OCI-LY3 (cell line): ENCODE measurements around the gene SPON2.

Experiments
- CTCF ChIP-seq: fragments of 200-600, 300-600 bp; sonication (generic); IDR thresholded peaks from 2 replicates; pipeline ENCODE4 v1.5.1; 2014; ENCODE audit warnings: antibody characterized with exemption, low read length, low read depth
- EZH2phosphoT487 ChIP-seq: fragments of 200-600 bp; shearing (Covaris generic); IDR thresholded peaks from 2 replicates; pipeline ENCODE4 v1.6.1; 2018; ENCODE audit warnings: antibody characterized with exemption, mixed run types, low read depth

- TF ChIP-seq CTCF (no peak), EZH2phosphoT487 (no peak)
These were observed 27.4 kb upstream of the SPON2 start for GRCh38 chr4:1199556-1200331.
